GM12878 (cell line): ENCODE data around the gene RPS16. TPM values are rescaled to one million over a fixed set of nuclear protein-coding genes. Genes with fewer than 3 reads are reported as not detected.

Experiments
- ATAC-seq: fragments of 200-7000 bp; cut with Tn5 transposase; 3 replicates; pipeline ENCODE4 v1.9.1; 2020; ENCODE audit warnings: mild to moderate bottlenecking, moderate library complexity
- BruUV-seq: library from RNA; stranded (reverse); fragments of 400-500 nt; replicated peaks from 2 replicates; lab custom pipeline; 2021; lab: Mats Ljungman, UMichigan
- CTCF ChIA-PET: fragments of 300-600 bp; sonication (Branson Sonifier 250); formaldehyde crosslinking; extraction: SDS; loops from one replicate; lab custom pipeline; 2021; ENCODE audit warnings: inconsistent platforms; lab: Yijun Ruan, JAX
- POLR2A ChIA-PET: fragments of 350-600 bp; formaldehyde crosslinking; extraction: SDS; loops from one replicate; lab custom pipeline; 2021; ENCODE audit warnings: inconsistent platforms; lab: Charles Lee
- RAD21 ChIA-PET: fragments of 300-600 bp; sonication (Branson Sonifier 250); formaldehyde crosslinking; loops from one replicate; lab custom pipeline; 2023; ENCODE audit warnings: antibody characterized with exemption; ENCODE audit not compliant: unreplicated experiment; lab: Charles Lee
- SMC1A ChIA-PET: fragments of 300-600 bp; sonication (Branson Sonifier 250); formaldehyde crosslinking; loops from one replicate; lab custom pipeline; 2023; ENCODE audit not compliant: unreplicated experiment, uncharacterized antibody; lab: Charles Lee
- DNase-seq: peaks from one replicate; pipeline ENCODE4 v3.0.0-alpha.2; 2011; ENCODE audit warnings: low read depth, low spot score
- FAIRE-seq: peaks from 3 replicates; lab custom pipeline; 2011; peaks lifted over from hg19 to GRCh38; lab: Jason Lieb, UNC
- H2AFZ ChIP-seq: 2 replicates; pipeline ENCODE4 v1.6.0; 2011; ENCODE audit warnings: low read depth, low read length, control low read depth; ENCODE audit not compliant: control insufficient read depth
- H3K27ac ChIP-seq: 2 replicates; pipeline ENCODE4 v1.5.1; 2011; ENCODE audit warnings: control low read depth; ENCODE audit not compliant: control insufficient read depth, insufficient read depth
- H3K27me3 ChIP-seq, 2 experiments: replicated peaks in 1 of 2; 2 replicates each; pipeline versions ENCODE4 v1.6.0 to v1.6.1; 2011; ENCODE audit warnings: low read length in 1 of 2; ENCODE audit not compliant: control insufficient read depth in 2 of 2, insufficient read depth in 2 of 2
- H3K36me3 ChIP-seq, 2 experiments: 2 replicates each; pipeline ENCODE4 v1.5.1; 2011; ENCODE audit warnings: low read length in 1 of 2; ENCODE audit not compliant: control insufficient read depth in 2 of 2, insufficient read depth in 2 of 2
- H3K4me1 ChIP-seq: 2 replicates; pipeline ENCODE4 v1.6.1; 2011; ENCODE audit warnings: mild to moderate bottlenecking, low read length, moderate library complexity, mixed read lengths; ENCODE audit not compliant: control insufficient read depth, insufficient read depth
- H3K4me2 ChIP-seq: 2 replicates; pipeline ENCODE4 v1.6.0; 2011; ENCODE audit warnings: control low read depth; ENCODE audit not compliant: control insufficient read depth, insufficient read depth
- H3K4me3 ChIP-seq: fragments of 200-600 bp; sonication (generic); 2 replicates; pipeline ENCODE4 v1.5.1; 2016
- H3K79me2 ChIP-seq: 2 replicates; pipeline ENCODE4 v1.6.0; 2011; ENCODE audit warnings: low read length; ENCODE audit not compliant: control insufficient read depth, insufficient read depth
- H3K9ac ChIP-seq: 2 replicates; pipeline ENCODE4 v1.8.0; 2011; ENCODE audit warnings: low read length, control low read depth, mixed read lengths; ENCODE audit not compliant: control insufficient read depth, insufficient read depth
- H3K9me3 ChIP-seq: replicated peaks from 3 replicates; pipeline ENCODE4 v1.5.1; 2011; ENCODE audit warnings: mild to moderate bottlenecking, low read length; ENCODE audit not compliant: control insufficient read depth, insufficient read depth
- H4K20me1 ChIP-seq: 2 replicates; pipeline ENCODE4 v1.6.0; 2011; ENCODE audit not compliant: control insufficient read depth, insufficient read depth
- CHD2 ChIP-seq: IDR thresholded peaks from 2 replicates; pipeline ENCODE4 v1.6.1; 2011; ENCODE audit warnings: low read depth, low read length, improper control_type of control experiment, borderline replicate concordance
- CHD4 ChIP-seq: fragments of 200-600 bp; sonication (generic); IDR thresholded peaks from 2 replicates; pipeline ENCODE4 v1.6.1; 2016; ENCODE audit warnings: mild to moderate bottlenecking
- EGR1 ChIP-seq, 2 experiments: IDR thresholded peaks; 1 replicate in 1 of 2; 2 replicates in 1 of 2; pipeline ENCODE4 v1.6.1; 2011 to 2012; ENCODE audit warnings: low read depth in 2 of 2, low read length in 2 of 2, borderline replicate concordance in 1 of 2, mild to moderate bottlenecking in 1 of 2, moderate library complexity in 1 of 2
- NFYA ChIP-seq: IDR thresholded peaks from 2 replicates; pipeline ENCODE4 v1.6.1; 2011; ENCODE audit warnings: low read depth, mild to moderate bottlenecking, low read length, improper control_type of control experiment, borderline replicate concordance
- POLR2AphosphoS5 ChIP-seq: IDR thresholded peaks from 2 replicates; pipeline ENCODE4 v1.6.1; 2011; ENCODE audit warnings: mild to moderate bottlenecking, low read length, inconsistent platforms
- SIX5 ChIP-seq: IDR thresholded peaks from 2 replicates; pipeline ENCODE4 v1.6.1; 2011; ENCODE audit warnings: mild to moderate bottlenecking, low read depth, low read length, moderate library complexity; ENCODE audit not compliant: severe bottlenecking
- SMAD5 ChIP-seq: IDR thresholded peaks from 2 replicates; pipeline ENCODE4 v1.6.1; 2016; ENCODE audit warnings: antibody characterized with exemption, low read depth
- YBX1 ChIP-seq: fragments of 450-650 bp; IDR thresholded peaks from 2 replicates; pipeline ENCODE4 v1.6.1; 2016; ENCODE audit warnings: antibody characterized with exemption
- ZBED1 ChIP-seq: IDR thresholded peaks from 2 replicates; pipeline ENCODE4 v1.6.1; 2016; ENCODE audit warnings: borderline replicate concordance
- ZNF384 ChIP-seq: IDR thresholded peaks from 2 replicates; pipeline ENCODE4 v1.6.1; 2012; ENCODE audit warnings: low read depth, mild to moderate bottlenecking, low read length, improper control_type of control experiment, borderline replicate concordance
- ZNF622 ChIP-seq: fragments of 450-650 bp; IDR thresholded peaks from 2 replicates; pipeline ENCODE4 v1.6.1; 2017; ENCODE audit warnings: mild to moderate bottlenecking, inconsistent platforms
- WGBS: methylation state at CpG from one replicate; pipeline ENCODE4 v1.1.6; 2016; ENCODE audit warnings: low lambda C conversion rate; ENCODE audit not compliant: insufficient replicate concordance, insufficient coverage; ENCODE audit errors: missing lambda C conversion rate; 5-methylcytosine and 5-hydroxymethylcytosine counted together
- in situ Hi-C: fragments of 300-500 bp; cut with MboI; formaldehyde crosslinking; loops from 9 replicates; pipeline ENCODE4 v1.14.3; 2018; ENCODE audit warnings: mixed read lengths
- intact Hi-C: fragments of 100-400 bp; cut with micrococcal nuclease; formaldehyde crosslinking; loops from one replicate; pipeline ENCODE4 v1.14.2; 2022; ENCODE audit not compliant: unreplicated experiment
- polyA plus RNA-seq, 11 experiments: library from polyadenylated mRNA; depleted of rRNA in 4 of 11; unstranded in 6 of 11; stranded (reverse) in 5 of 11; fragments of >200 nt; fragmentation: Nextera tagmentation in 4 of 11; fragmentation: Illumina TruSeq in 1 of 11; extraction: Ambion mirVana in 4 of 11; extraction: Trizol in 1 of 11; gene quantifications; 1 replicate in 1 of 11; 2 replicates in 10 of 11; pipeline versions ENCODE4 v1.2.1 to v1.2.3, GENCODE V29; 2011 to 2016; ENCODE audit warnings: inconsistent platforms in 2 of 11, missing spikeins in 2 of 11, low read depth in 1 of 11
- total RNA-seq, 4 experiments: library from RNA; depleted of rRNA in 3 of 4; stranded (reverse); fragments of >200 nt in 3 of 4; fragmentation: Illumina TruSeq in 1 of 4; extraction: Trizol in 1 of 4; gene quantifications; 2 replicates each; pipeline versions ENCODE4 v1.2.1 to v1.2.3, GENCODE V29; 2013 to 2021
- TF ChIP-seq, protein P1 (sequence below): IDR thresholded peaks from 2 replicates; pipeline ENCODE4 v1.6.1; 2011; ENCODE audit warnings: low read depth, mild to moderate bottlenecking, low read length, moderate library complexity, borderline replicate concordance; ENCODE audit errors: extremely low read depth
- TF ChIP-seq, protein P2 (sequence below): IDR thresholded peaks from 2 replicates; pipeline ENCODE4 v1.6.1; 2011; ENCODE audit warnings: mild to moderate bottlenecking, low read depth, low read length, moderate library complexity; ENCODE audit not compliant: insufficient replicate concordance
- TF ChIP-seq, protein P3 (sequence below): fragments of 450-650 bp; IDR thresholded peaks from 2 replicates; pipeline ENCODE4 v1.6.1; 2017; ENCODE audit warnings: antibody characterized with exemption, mild to moderate bottlenecking, moderate library complexity
- TF ChIP-seq, protein P4 (sequence below): fragments of 450-650 bp; IDR thresholded peaks from 2 replicates; pipeline ENCODE4 v1.6.1; 2014; ENCODE audit warnings: mild to moderate bottlenecking

The RPS16 gene
- total and polyA plus RNA-seq, 10 of the 15 experiments (the other 5 are each of a cell fraction or from before 2014, with no cell fraction given): 148 to 4,810 (median 2,343) TPM

DNA sequence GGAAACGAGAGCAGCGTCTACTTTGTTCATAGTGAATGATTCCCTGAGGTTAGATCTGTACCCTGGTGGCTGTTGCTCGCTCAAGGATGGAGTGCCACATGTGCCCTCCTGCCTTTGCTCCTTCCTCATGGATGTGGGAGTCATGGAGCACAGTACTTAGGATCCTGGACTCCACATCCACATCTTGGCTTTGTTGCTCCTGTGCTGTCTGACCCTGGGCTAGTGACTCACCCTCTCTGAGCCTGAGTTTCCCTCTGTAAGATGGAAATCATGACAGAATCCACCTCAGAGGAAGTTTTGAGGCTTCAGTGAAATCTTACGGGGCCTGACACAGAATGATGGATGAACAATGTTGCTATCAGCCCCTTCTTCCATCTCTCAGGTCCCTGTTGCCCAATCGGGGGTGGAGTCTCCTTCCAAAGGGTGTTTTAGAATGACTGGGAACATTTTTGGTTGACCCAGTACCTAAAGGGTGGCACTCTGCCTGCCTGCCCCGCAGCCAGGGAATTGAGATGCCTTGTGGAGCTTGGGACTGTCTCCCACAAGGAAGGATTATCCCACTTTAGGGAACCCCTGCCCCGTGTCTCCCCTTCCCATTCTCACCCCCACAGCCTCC lies 35.1 kb upstream of the RPS16 start:
- Histone ChIP-seq H4K20me1 (no peaks in the 10 kb centered on the region), H3K4me1 (no peaks in the 10 kb centered on the region), H3K9ac (no peak overlapping the region), H2AFZ (no peak overlapping the region), H3K36me3 (peaks cover 48 to 74% of the 10 kb centered on the region in 2 experiments), H3K4me3 (no peak overlapping the region), H3K9me3 (no peaks in the 10 kb centered on the region), H3K27ac (no peak overlapping the region), H3K27me3 (no peaks in the 10 kb centered on the region), H3K79me2 (no peaks in the 10 kb centered on the region), H3K4me2 (no peak overlapping the region)
- DNase-seq (no peak), FAIRE-seq (no peak), ATAC-seq (no peak)
- intact Hi-C loops (no loop called here), in situ Hi-C loops (no loop called here)
- no TSS peak for BruUV-seq
- ChIA-PET RAD21 (no interaction called here), CTCF (interaction anchor here (1.1 kb wide), 1 partner anchor 65 kb away, joined by 3 read pairs; no protein-coding TSS in a partner anchor), POLR2A (no interaction called here), SMC1A (no interaction called here)
- 83% methylated on average over 7 of the region's 7 CpGs for WGBS
- TF ChIP-seq YBX1 (no peak), SIX5 (no peak), ZNF622 (no peak), NFYA (no peak), ZBED1 (no peak), SMAD5 (no peak), ZNF384 (no peak), POLR2AphosphoS5 (no peak), EGR1 (IDR thresholded peaks at IDR 0.05; ENCODE audit: borderline replicate concordance in 1 of 2, low read depth in 2 of 2, low read length in 2 of 2) (no peak), CHD4 (no peak), CHD2 (no peak)
- TF ChIP-seq, protein P1, sequence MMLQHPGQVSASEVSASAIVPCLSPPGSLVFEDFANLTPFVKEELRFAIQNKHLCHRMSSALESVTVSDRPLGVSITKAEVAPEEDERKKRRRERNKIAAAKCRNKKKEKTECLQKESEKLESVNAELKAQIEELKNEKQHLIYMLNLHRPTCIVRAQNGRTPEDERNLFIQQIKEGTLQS: no peak
- TF ChIP-seq, protein P2, sequence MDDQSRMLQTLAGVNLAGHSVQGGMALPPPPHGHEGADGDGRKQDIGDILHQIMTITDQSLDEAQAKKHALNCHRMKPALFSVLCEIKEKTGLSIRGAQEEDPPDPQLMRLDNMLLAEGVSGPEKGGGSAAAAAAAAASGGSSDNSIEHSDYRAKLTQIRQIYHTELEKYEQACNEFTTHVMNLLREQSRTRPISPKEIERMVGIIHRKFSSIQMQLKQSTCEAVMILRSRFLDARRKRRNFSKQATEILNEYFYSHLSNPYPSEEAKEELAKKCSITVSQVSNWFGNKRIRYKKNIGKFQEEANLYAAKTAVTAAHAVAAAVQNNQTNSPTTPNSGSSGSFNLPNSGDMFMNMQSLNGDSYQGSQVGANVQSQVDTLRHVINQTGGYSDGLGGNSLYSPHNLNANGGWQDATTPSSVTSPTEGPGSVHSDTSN: no peak
- TF ChIP-seq, protein P3, sequence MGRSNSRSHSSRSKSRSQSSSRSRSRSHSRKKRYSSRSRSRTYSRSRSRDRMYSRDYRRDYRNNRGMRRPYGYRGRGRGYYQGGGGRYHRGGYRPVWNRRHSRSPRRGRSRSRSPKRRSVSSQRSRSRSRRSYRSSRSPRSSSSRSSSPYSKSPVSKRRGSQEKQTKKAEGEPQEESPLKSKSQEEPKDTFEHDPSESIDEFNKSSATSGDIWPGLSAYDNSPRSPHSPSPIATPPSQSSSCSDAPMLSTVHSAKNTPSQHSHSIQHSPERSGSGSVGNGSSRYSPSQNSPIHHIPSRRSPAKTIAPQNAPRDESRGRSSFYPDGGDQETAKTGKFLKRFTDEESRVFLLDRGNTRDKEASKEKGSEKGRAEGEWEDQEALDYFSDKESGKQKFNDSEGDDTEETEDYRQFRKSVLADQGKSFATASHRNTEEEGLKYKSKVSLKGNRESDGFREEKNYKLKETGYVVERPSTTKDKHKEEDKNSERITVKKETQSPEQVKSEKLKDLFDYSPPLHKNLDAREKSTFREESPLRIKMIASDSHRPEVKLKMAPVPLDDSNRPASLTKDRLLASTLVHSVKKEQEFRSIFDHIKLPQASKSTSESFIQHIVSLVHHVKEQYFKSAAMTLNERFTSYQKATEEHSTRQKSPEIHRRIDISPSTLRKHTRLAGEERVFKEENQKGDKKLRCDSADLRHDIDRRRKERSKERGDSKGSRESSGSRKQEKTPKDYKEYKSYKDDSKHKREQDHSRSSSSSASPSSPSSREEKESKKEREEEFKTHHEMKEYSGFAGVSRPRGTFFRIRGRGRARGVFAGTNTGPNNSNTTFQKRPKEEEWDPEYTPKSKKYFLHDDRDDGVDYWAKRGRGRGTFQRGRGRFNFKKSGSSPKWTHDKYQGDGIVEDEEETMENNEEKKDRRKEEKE: no peak
- TF ChIP-seq, protein P4, sequence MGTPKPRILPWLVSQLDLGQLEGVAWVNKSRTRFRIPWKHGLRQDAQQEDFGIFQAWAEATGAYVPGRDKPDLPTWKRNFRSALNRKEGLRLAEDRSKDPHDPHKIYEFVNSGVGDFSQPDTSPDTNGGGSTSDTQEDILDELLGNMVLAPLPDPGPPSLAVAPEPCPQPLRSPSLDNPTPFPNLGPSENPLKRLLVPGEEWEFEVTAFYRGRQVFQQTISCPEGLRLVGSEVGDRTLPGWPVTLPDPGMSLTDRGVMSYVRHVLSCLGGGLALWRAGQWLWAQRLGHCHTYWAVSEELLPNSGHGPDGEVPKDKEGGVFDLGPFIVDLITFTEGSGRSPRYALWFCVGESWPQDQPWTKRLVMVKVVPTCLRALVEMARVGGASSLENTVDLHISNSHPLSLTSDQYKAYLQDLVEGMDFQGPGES: no peak
